HG03175 (cell line): ENCODE measurements around the gene IL6ST.

Source experiments
- ATAC-seq: cut with Tn5 transposase; IDR thresholded peaks from one replicate; pipeline ENCODE4 v1.9.1; 2021; ENCODE audit warnings: mild to moderate bottlenecking, moderate library complexity; ENCODE audit not compliant: unreplicated experiment

IL6ST gene

GRCh38 chr5:55923865-55924500, 70.8 kb downstream of the IL6ST start:
- ATAC-seq, result no peak

DNA sequence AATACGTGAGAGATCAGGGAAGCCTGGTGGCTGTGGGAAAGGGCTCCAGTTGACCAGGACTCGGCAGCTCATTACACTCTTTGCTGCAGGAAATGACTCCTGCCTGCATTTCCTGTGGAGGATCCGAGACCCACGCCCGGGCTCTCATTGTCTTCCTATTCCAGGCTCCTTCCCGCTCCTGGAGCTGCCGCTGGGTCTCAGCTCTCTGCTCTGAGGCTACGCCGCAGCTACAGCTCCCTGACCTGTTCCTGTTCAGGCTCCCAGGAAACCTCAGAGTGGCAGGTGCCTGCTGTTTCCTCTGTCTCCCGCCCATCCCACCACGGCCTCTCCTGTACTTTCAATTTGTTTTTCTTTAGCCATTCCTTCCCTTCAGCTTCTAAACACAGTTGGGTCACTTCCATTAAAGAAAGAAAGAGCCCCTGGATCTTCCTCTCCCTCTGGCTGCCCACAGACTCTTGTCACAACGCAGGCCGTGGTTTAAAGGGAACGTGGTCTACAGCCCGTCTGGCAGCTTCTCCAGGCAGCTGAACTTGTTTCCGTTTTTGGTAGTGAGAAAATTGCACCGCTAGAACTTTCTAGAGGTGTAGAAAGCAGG, 71.5 kb downstream of the IL6ST start:
- peak; percentile 29 for ATAC-seq

DNA sequence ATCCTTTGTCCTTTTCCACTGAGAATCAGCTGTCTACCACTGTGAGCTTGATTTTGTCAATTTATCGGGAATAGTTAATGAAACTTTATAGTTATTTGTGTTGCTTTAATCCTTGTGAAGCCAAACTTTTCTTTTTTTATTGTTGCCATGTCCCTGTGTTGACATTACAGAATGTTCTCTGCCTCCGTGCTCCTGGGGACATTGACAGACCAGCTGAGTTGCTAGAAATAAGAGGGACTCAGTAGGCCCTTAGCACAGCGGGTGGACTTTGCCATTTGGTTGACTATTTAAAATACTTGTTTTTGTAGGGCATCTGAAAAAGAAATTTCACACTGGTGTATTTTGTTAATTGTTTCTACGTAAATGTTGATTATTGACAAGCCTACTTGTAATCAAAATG, 73.1 kb downstream of the IL6ST start:
- no peak for ATAC-seq

GRCh38 chr5:55920784-55921183, 74.0 kb downstream of the IL6ST start:
- ATAC-seq, result no peak

DNA sequence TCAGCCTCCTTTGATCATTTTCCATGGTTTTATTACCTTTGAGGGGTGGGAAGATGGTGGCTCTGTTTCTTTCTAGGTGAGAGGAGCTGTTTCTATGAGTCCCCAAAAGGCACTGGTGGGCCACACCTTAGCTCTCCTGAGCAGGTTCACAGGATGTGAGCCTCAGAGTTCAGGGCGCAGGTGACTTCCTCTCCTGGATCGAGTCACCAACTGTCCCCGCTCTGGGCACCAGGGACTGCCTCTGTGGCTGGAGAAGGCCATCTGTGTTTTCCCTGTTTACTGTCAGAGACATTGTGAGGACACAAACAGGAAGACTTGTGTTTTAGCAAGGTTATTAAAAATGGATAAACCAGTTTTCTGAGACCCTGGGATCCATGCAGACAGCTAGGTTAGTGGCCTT, 75.1 kb downstream of the IL6ST start:
- no peak for ATAC-seq

GRCh38 chr5:55918087-55919035, 76.4 kb downstream of the IL6ST start:
- ATAC-seq, result no peak

- ATAC-seq, result no peak
These were observed 77.2 kb downstream of the IL6ST start for GRCh38 chr5:55917402-55918086.

- no peak for ATAC-seq
These were observed 77.8 kb downstream of the IL6ST start for GRCh38 chr5:55916986-55917385.

DNA sequence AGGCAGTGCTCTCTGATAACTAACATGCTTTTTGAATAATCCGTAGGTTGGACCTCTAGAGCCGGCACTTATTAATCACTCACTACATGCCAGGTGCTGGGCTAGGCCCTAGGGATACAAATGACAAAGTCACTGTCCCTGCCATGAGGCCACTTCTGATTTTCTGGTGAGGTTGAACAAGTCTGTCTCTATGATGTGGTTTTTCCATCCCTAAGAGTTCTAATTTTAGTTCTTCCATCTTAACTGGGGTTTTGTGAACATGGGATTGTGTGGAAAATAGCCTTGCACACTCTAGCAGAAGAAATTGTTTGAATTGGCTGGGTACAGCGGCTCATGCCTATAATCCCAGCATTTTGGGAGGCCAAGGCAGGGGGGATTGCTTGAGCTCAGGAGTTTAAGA, 79.0 kb downstream of the IL6ST start:
- ATAC-seq, result no peak

DNA sequence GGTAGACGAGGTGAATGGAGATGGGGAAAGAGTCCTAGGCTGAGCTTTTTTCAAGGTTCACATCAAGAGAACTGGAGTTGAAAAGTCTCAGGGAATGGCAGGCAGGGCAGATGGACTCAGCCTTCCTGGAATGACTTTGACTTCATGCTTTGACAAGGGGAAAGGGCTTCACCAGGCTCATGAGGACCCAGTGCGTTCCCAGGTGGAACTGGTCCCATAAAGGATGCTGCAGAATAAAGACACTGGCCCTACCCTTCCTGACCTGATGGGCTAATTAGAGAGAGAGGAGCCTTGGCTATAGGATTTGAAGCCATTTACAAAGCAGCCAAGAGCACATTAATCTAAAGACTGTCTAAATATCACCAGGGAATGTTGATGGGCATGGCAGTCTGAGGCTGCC, 79.8 kb downstream of the IL6ST start:
- ATAC-seq, result no peak

- ATAC-seq, result peak; percentile 95
These were observed 81.0 kb downstream of the IL6ST start for GRCh38 chr5:55913466-55914413.

DNA sequence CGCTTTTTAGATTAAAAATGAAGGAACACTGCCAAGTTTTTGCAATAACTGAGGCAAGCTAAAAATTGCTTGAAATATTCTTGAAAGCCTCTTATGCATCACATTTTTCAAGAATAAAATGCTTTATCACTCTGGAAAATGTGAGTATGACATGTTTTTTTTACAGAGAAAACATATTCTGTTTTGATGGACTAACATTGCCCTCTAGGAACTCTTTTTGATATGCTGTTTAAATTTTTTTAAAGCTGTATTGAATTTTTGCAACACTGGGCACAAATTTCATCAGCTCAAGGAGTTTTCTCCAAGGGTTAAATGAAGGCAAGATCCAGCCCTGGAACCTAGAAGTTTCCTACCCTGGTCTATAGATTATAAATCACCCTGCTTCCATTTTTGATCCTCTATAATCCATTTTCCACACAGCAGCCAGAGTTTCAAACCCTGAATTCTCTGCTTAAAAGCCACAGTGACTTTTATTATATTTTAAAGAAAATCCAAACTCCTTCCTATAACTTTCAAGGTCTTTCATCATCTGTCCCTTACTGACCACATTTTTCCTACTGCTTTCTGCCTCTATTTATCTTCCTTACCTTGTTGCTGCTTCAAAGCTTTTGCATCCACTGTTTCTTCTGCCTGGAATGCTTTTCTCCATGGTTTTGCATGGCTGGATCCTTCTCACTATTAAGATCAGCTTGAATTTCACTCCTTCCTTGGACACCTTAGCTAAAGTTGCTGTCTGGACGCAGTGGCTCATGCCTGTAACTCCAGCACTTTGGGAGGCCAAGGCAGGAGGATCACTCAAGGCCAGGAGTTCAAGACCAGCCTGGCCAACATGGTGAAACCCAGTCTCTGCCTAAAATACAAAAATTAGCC, 82.7 kb downstream of the IL6ST start:
- no peak for ATAC-seq

DNA sequence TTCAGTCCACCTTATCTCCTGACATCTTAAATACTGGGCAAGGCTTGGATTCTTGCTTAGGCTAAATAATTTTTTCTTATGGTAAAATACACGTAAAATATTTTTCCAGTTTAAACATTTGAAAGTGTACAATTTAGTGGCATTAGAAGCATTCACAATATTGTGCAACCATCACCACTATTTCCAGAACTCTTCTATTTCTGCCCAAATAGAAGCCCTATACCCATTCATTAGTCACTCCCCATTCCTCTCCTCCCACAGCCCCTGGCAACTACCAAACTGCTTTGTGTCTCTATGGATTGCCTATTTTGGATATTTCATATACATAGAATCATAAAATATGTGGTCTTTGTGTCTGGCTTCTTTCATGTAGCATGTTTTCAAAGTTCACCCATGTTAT, 86.0 kb downstream of the IL6ST start:
- no peak for ATAC-seq

DNA sequence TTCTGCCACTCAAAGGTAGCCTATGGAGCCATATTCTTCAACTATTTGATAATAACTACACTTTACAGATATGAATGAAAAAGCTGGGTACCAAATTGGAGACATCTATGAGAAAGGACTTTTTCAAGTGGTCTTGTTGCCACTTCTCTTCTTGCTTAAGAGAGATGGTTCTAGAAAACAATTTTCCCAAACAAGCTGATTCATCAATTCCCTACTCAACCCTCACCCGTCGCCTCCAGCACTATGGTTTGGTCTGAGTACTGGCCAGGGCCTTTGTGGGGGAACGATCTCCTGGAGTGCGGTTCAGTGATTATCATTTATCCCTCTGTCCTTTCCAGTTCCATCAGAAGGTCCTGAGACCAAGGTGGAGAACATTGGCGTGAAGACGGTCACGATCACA, 86.8 kb downstream of the IL6ST start:
- no peak for ATAC-seq

DNA sequence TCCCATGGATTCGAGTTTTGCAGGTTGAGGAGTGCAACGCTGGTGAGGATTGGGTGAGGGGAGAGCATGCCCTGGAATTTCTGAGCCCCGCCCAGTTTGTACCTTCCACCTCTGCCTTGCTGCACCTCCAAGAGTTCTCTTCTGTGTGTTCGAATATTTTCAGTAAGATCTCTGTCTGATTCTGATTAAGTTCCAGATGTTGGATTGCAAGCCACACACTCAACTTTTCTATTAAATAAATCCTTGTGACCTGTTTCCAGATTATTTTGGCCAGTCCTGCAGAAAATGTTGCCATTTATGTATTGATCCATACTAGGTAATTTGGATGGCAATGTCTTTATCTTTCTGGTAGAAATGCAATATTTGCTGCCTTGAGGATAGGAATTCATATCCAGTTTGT, 89.5 kb downstream of the IL6ST start:
- ATAC-seq, result no peak

DNA sequence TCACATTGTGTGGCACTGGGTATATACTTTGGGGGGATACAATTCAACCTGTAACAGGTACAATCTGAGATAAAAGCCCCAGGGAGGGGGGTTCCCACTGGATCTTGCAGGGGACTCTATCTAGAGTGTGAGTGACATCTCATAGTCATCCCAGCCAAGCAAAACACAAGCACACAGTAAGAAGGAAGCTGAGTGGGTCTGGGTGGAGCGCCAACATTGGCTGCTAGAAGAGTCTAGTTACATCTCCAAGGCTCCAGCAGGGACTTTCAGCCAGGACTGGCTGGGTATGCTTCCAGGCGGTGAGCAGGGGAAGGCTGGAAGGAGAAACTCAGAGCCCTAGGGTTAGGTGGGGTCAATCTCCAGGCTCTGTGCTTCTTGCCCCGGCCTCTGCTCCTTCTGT, 90.6 kb downstream of the IL6ST start:
- ATAC-seq, result no peak

DNA sequence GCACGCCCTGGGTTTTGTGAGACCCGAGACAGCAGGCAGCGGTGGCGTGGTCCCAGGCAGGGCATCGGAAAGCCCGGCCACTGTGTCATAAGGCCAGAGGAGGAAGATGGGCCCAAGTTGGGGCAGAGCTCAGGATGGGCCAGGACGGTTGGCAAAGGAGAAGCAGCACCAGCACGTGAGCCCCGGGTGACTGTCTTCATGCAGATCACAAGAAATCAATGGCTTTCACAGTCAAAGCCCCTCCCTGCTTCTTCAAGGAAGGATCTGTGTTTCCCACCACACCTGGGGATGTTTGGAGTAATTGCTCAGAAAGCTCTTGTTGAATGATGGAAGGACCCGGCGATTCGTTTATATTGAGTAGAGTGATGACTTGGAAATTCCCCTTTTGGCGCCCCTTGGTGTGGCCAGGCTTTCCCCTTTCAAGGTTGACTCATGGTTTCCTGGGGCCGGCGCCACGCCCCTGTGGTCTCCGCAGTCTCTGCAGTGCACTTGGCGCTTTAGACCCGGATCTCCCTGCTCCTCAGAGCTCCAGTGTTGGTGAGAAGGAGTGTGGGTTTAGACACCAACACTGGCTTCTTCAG, 91.6 kb downstream of the IL6ST start:
- ATAC-seq, result peak; percentile 85

DNA sequence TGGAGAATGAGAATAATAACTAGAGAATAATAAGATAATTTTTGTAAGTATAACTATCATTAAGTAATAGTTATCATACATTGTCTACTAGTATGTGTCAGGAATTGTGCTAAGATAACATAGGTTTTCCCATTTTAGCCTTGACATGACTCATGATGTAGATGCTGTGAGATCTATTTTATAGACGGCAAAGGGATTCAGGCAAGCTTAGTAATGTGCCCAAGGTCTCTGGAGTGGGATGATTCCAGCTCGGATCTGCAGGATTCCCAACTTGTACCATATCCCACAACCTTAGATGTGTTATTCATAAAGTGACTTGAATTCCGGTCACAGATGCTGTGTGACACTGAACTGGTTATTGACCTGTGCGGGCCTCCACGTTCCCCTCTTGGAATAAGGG, 92.1 kb downstream of the IL6ST start:
- ATAC-seq, result no peak

DNA sequence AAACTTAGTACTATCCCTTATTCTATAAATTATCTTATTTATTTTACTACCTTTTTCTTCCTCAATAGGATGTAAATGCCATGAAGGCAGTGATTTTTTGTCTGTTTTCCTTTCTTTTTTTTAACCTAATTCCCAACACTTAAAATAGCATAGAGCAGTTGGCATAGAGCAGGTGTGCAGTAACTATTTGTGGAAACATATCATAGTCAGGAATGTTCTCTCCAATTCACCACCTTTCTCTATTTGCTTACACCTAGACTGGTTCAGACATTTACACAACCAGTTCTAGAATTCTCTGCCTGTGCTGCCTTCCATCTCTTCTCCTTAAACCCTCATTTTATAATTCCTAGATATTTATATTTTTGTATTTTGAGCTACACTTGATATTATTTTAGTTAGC, 94.0 kb downstream of the IL6ST start:
- no peak for ATAC-seq
